Measurements from ENCODE around the gene GRK2.

DNA sequence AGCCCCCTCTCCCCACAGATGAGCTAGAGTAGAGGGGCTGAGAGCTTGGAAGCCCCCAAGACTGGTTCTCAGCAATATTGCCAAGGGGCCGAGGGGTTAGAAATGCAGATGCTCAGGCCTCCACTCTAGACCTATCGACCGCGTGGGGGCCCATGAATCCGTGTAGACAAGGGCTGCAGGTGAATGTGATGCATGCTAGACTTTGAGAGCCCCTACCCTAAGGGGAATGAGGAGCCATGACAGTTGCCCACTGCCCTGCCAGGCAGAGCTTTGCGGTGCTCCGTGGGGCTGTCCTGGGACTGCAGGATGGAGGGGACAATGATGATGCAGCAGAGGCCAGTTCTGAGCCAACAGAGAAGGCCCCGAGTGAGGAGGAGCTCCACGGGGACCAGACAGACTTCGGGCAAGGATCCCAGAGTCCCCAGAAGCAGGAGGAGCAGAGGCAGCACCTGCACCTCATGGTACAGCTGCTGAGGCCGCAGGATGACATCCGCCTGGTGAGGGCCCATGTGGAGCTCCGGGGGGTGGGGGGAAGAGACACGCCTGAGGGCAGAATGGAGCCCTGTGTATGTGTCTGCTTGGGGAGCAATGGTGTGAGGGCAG is 38.3 kb downstream of the GRK2 start:
- TF ChIP-seq, protein P1, sequence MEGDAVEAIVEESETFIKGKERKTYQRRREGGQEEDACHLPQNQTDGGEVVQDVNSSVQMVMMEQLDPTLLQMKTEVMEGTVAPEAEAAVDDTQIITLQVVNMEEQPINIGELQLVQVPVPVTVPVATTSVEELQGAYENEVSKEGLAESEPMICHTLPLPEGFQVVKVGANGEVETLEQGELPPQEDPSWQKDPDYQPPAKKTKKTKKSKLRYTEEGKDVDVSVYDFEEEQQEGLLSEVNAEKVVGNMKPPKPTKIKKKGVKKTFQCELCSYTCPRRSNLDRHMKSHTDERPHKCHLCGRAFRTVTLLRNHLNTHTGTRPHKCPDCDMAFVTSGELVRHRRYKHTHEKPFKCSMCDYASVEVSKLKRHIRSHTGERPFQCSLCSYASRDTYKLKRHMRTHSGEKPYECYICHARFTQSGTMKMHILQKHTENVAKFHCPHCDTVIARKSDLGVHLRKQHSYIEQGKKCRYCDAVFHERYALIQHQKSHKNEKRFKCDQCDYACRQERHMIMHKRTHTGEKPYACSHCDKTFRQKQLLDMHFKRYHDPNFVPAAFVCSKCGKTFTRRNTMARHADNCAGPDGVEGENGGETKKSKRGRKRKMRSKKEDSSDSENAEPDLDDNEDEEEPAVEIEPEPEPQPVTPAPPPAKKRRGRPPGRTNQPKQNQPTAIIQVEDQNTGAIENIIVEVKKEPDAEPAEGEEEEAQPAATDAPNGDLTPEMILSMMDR (IDR thresholded peaks at IDR 0.05) = no peak
- TF ChIP-seq POLR2A (IDR thresholded peaks at IDR 0.05) = no peak

Data from heart left ventricle (tissue), 13 donors.